ENCODE data around the gene PEX14.

PEX14 gene

DNA sequence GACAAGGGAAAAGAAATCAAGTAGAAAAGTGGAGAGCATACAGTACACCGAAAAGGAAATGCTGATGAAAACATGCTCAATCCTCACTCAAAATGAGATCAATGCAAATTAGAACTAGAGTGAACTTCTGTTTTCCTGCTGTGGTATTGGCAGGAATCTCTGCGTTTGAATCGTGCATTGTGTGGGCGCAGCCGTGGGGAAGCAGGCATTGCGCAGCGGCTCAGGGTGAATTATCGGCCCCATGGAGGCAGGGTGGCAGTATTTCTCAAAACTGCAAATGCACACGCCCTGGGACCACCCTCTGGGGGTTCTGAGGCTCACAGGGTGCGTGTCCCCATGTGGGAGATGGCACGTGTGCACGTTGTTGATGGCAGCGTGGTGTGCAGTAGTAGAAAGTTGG, 140.6 kb downstream of the PEX14 start:
- Histone ChIP-seq H3K9ac (no peak overlapping the region), H3K4me3 (ENCODE audit: low read depth, low read length) (no peak overlapping the region), H3K4me1 (no peaks in the 10 kb centered on the region), H3K79me2 (no peaks in the 10 kb centered on the region), H3K36me3 (ENCODE audit: control insufficient read depth, insufficient read depth, low read length) (no peaks in the 10 kb centered on the region), H3K4me2 (ENCODE audit: low read length) (no peak overlapping the region), H3K27me3 (ENCODE audit: control insufficient read depth, insufficient read depth, low read length) (no peaks in the 10 kb centered on the region), H3K9me3 (ENCODE audit: control insufficient read depth, low read length) (no peaks in the 10 kb centered on the region), H3K27ac (no peak overlapping the region), H2AFZ (no peak overlapping the region)
- TF ChIP-seq, protein P1, sequence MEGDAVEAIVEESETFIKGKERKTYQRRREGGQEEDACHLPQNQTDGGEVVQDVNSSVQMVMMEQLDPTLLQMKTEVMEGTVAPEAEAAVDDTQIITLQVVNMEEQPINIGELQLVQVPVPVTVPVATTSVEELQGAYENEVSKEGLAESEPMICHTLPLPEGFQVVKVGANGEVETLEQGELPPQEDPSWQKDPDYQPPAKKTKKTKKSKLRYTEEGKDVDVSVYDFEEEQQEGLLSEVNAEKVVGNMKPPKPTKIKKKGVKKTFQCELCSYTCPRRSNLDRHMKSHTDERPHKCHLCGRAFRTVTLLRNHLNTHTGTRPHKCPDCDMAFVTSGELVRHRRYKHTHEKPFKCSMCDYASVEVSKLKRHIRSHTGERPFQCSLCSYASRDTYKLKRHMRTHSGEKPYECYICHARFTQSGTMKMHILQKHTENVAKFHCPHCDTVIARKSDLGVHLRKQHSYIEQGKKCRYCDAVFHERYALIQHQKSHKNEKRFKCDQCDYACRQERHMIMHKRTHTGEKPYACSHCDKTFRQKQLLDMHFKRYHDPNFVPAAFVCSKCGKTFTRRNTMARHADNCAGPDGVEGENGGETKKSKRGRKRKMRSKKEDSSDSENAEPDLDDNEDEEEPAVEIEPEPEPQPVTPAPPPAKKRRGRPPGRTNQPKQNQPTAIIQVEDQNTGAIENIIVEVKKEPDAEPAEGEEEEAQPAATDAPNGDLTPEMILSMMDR (IDR thresholded peaks at IDR 0.05), result no peak

DNA sequence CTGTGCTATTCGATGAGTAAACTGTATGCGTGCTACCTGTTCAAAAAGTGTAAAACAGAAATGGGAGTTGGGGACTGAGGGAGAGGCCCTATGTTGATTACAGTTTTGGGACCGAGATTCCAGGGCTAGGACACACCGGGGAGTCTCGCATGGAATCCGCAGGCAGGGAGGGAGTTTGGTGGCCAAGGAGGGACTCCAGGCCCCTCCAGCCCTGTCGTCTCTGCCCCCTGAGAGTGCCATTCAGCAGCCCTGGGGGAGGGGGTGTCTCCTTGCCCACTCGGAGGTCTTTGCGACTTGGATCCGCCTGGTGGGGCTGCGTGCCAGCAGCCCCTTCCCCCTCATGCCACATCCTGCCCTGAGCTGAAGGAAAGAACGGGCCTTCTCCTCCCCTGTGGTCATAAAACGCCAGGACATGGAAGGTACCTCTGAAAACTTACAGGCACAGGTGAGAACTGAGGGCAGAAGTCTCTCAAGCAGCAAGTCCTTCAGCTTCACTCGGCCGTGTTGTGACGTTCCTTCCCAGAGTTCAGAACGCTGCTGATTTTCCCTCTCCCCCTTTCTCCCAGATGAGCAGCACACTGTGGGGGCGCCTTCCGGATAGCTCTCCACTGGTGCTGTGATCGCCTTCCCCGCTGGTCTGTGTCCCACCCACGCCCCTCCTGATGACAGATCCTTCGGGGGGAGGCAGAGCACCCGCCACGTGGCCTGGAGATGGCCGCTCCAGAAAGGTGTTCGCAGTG, 141.4 kb downstream of the PEX14 start:
- H3K79me2 ChIP-seq, result no peaks in the 10 kb centered on the region
- H2AFZ ChIP-seq, result no peak overlapping the region
- H3K4me2 ChIP-seq (ENCODE audit: low read length), result no peak overlapping the region
- H3K9ac ChIP-seq, result no peak overlapping the region
- TF ChIP-seq, protein P1 (IDR thresholded peaks at IDR 0.05), result no peak
- H3K4me3 ChIP-seq (ENCODE audit: low read depth, low read length), result no peak overlapping the region
- no peak overlapping the region for H3K27ac ChIP-seq
- H3K36me3 ChIP-seq (ENCODE audit: control insufficient read depth, insufficient read depth, low read length), result no peaks in the 10 kb centered on the region
- H3K4me1 ChIP-seq, result no peaks in the 10 kb centered on the region
- H3K9me3 ChIP-seq (ENCODE audit: control insufficient read depth, low read length), result no peaks in the 10 kb centered on the region
- H3K27me3 ChIP-seq (ENCODE audit: control insufficient read depth, insufficient read depth, low read length), result no peaks in the 10 kb centered on the region

DNA sequence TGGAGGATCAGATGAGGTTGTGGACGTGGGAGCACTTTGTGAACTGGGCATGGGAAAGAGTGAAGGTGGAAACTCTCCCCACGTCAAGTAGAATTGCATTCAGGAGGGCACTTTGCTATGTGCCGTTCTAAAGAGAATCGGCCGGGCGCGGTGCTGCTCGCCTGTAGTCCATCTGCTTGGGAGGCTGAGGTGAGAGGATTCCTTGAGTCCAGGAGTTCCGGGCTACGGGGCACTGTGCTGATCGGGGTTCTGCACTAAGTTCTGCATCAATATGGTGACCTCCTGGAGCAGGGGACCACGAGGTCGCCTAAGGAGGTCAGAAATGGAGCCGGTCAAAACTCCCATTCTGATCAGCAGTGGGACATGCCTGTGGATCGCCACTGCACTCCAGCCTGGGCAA, 141.9 kb downstream of the PEX14 start:
- Histone ChIP-seq H3K4me1 (no peaks in the 10 kb centered on the region), H3K4me3 (ENCODE audit: low read depth, low read length) (no peak overlapping the region), H3K9me3 (ENCODE audit: control insufficient read depth, low read length) (no peaks in the 10 kb centered on the region), H2AFZ (no peak overlapping the region), H3K27ac (no peak overlapping the region), H3K27me3 (ENCODE audit: control insufficient read depth, insufficient read depth, low read length) (no peaks in the 10 kb centered on the region), H3K36me3 (ENCODE audit: control insufficient read depth, insufficient read depth, low read length) (no peaks in the 10 kb centered on the region), H3K4me2 (ENCODE audit: low read length) (no peak overlapping the region), H3K9ac (no peak overlapping the region), H3K79me2 (no peaks in the 10 kb centered on the region)
- TF ChIP-seq, protein P1 (IDR thresholded peaks at IDR 0.05), result no peak

DNA sequence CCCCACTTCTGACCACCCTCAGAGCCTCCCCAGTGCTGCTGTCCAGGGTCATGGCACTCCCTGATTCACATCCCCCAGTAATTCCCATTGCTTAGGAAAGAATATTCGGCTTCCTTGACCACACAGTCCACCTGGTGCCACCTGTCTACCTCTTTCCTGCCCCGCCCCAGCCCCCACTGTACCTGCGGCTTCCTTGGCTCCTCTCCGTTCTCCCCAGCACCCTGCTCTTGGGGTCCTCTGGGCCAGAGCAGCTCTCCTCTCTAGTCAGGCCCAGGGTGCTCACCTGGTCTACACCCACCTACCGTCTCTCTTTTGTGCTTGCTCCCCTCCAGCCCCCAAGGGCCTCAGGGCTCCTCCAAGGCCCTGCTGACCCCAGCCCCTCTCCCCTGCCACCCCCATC, 142.6 kb downstream of the PEX14 start:
- H3K36me3 ChIP-seq (ENCODE audit: control insufficient read depth, insufficient read depth, low read length), result no peaks in the 10 kb centered on the region

More for the DNA sequence above, 142.6 kb downstream of the PEX14 start:
- TF ChIP-seq, protein P1 (IDR thresholded peaks at IDR 0.05), result no peak
- no peaks in the 10 kb centered on the region for H3K27me3 ChIP-seq (ENCODE audit: control insufficient read depth, insufficient read depth, low read length)
- H3K4me1 ChIP-seq, result no peaks in the 10 kb centered on the region
- no peak overlapping the region for H3K9ac ChIP-seq
- no peak overlapping the region for H3K4me2 ChIP-seq (ENCODE audit: low read length)
- H3K79me2 ChIP-seq, result no peaks in the 10 kb centered on the region
- no peak overlapping the region for H3K4me3 ChIP-seq (ENCODE audit: low read depth, low read length)
- H2AFZ ChIP-seq, result no peak overlapping the region
- no peak overlapping the region for H3K27ac ChIP-seq
- H3K9me3 ChIP-seq (ENCODE audit: control insufficient read depth, low read length), result no peaks in the 10 kb centered on the region
